Fibroblast of the aortic adventitia (primary cell): ENCODE measurements around the gene SLC37A1. TPM values are rescaled to one million over a fixed set of nuclear protein-coding genes. Genes with fewer than 3 reads are reported as not detected.
A peak's percentile ranks its signal among the peaks of the same experiment; 100 is the strongest.

Source experiments
- DNase-seq: peaks from one replicate; pipeline ENCODE4 v3.0.0-alpha.2; 2010; ENCODE audit warnings: low read depth
- H3K4me3 ChIP-seq: 2 replicates; pipeline ENCODE4 v1.5.1; 2011; ENCODE audit warnings: low read depth, mild to moderate bottlenecking, control low read depth, low read length, moderate library complexity
- total RNA-seq: library from RNA; depleted of rRNA; stranded (reverse); fragments of >200 nt; gene quantifications from 2 replicates; pipeline ENCODE4 v1.2.3, GENCODE V29; 2012; ENCODE audit warnings: low replicate concordance
- TF ChIP-seq, protein P1 (sequence below): IDR thresholded peaks from 2 replicates; pipeline ENCODE4 v1.5.1; 2011; ENCODE audit warnings: mild to moderate bottlenecking, low read length, control low read depth, inconsistent platforms; ENCODE audit not compliant: insufficient read depth

Gene SLC37A1
- total RNA-seq, 1 donor = 0.27 TPM

DNA sequence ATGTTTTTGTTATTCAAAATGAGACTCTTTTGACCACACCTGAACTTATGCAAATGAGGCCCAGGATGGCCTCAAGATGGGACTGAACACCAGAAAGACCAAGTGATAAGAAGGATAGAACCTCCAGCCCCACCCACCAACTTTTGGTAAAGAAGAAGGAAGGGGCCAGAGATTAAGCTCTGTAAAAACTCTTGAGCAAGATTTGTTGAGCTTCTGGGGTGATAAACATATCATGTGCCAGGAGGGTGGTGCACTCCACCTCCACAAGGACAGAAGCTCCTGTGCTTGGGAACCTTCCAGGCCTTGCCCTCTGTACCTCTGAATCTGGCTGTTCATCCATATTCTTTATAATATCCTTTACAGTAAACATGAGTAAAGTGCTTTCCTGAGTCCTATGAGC lies 22.9 kb upstream of the SLC37A1 start:
- no peak overlapping the region for H3K4me3 ChIP-seq
- no peak for DNase-seq
- TF ChIP-seq, protein P1, sequence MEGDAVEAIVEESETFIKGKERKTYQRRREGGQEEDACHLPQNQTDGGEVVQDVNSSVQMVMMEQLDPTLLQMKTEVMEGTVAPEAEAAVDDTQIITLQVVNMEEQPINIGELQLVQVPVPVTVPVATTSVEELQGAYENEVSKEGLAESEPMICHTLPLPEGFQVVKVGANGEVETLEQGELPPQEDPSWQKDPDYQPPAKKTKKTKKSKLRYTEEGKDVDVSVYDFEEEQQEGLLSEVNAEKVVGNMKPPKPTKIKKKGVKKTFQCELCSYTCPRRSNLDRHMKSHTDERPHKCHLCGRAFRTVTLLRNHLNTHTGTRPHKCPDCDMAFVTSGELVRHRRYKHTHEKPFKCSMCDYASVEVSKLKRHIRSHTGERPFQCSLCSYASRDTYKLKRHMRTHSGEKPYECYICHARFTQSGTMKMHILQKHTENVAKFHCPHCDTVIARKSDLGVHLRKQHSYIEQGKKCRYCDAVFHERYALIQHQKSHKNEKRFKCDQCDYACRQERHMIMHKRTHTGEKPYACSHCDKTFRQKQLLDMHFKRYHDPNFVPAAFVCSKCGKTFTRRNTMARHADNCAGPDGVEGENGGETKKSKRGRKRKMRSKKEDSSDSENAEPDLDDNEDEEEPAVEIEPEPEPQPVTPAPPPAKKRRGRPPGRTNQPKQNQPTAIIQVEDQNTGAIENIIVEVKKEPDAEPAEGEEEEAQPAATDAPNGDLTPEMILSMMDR = no peak

DNA sequence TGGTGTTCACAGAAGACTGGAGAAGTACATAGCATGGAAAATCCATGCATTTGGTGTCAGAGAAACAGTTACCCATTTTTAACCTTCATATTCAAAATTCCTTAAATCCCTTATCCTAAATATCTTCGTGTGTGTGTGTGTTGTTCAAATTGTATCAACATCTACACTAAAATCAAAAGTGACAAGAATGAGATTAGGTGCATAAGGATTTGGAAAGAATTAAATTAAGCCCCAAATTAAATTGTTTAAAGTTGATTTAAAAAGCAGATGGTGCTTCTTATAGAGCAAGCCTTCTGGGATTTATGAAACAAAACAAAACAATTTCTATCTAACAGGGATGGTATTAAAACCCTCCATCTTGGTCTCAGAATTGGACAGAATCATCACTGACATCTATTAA lies 22.3 kb upstream of the SLC37A1 start:
- H3K4me3 ChIP-seq = no peak overlapping the region
- TF ChIP-seq, protein P1 = no peak
- DNase-seq = no peak

DNA sequence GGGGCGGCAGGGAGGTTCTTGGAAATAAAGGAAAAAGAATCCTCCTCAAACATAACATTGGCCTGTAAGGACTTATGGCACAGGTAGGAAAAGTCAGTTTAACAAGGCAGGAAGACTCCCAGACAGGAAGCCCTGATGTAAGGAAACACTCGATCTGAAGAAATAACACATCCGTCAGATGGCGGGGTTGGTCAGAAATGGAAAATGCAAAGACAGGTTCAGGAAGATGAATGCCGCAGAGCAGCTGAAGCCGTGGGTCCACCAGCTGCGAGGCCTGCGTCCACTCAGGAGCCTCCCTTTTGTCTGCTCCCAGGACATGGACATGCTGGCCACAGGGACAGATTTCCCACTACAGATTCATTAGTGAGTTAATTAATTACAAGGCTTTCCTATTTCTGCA lies 21.5 kb upstream of the SLC37A1 start:
- TF ChIP-seq, protein P1 = no peak
- H3K4me3 ChIP-seq = no peak overlapping the region
- no peak for DNase-seq

DNA sequence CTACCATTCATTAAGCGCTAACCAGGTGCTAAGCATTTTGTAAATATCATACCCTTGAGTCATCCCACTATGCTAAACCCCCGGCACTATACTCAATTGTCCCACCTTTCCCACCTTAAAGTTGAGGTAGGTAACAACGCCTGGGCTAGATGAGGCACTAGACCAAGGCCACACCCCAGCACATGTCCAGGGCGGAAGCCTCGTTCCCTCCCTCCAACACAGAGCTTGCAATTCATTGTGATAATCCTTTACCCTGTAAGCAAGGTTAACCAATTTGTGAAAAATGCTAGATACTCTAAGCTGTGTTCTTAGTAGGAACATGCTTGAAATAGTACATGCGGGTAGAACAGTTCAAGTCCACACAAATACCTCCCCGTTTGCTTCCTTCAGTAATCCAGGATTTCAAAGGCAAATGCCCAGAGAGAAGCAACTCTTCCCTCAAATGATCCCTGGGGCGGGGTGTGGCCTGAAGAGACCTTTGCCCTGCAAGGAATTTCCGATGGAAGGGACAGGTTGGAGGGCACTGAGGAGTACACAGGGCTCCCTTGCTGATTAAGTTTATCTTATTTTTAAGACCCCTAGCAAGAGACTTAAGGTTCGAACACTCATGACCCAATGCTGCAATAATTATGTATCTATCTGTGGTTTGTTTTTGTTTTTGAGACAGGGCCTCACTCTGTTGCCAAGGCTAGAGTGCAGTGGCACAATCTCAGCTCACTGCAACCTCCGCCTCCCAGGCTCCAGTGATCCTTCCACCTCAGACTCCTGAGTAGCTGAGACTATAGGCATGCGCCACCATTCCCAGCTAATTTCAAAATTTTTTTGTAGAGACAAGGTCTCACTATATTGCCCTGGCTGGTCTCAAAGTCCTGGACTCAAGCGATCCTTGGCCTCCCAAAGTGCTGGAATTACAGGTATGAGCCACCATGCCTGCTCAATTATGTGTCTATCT lies 20.3 kb upstream of the SLC37A1 start:
- TF ChIP-seq, protein P1 = no peak
- no peak for DNase-seq
- H3K4me3 ChIP-seq = no peak overlapping the region

DNA sequence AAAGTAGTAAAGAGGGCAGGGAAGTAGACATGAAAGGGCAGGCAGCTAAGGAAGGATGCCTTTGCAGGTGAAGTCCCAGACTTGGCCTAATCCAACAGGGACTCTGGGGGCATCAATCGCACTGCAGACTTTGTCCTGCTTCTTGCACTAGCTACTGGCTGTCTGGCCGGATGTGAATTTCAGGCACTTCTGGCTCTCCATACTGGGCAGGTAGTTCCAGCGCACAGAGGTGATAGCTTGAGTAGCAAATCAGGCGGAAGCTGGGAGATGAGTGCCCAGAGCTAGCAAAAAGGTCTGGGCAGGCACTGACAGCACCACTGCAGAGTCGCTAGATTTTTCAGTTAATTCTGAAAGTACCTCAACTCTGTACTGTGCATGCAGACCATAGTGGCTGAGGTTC lies 18.6 kb upstream of the SLC37A1 start:
- H3K4me3 ChIP-seq = no peak overlapping the region
- no peak for DNase-seq
- TF ChIP-seq, protein P1 = no peak

DNA sequence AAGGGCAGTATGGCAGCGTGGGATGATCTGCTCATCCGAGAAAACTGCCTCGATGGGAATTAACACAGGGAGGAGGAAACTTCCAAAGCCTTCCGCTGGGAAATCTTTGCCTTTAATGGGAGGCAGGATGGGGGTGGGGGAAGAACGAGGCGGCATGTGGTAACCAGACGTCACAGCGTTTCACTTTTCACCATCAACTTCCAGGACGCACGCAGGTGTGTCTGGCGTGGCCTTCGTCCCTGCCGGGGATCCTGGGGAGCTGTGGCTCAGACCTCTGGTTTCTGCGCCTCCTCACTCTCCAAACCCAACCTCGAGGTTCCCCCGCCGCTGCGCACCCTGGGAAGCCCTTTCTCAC lies 17.9 kb upstream of the SLC37A1 start:
- peak overlapping the region; percentile 79 for H3K4me3 ChIP-seq
- TF ChIP-seq, protein P1 = no peak
- DNase-seq = no peak
